Measurements from ENCODE around the gene MAP3K20. TPM values are rescaled to one million over a fixed set of nuclear protein-coding genes. Genes with fewer than 3 reads are reported as not detected.

MAP3K20 gene
- total and polyA plus RNA-seq, 2 donors from 2014 or later, result 3.9 to 25.6 TPM

DNA sequence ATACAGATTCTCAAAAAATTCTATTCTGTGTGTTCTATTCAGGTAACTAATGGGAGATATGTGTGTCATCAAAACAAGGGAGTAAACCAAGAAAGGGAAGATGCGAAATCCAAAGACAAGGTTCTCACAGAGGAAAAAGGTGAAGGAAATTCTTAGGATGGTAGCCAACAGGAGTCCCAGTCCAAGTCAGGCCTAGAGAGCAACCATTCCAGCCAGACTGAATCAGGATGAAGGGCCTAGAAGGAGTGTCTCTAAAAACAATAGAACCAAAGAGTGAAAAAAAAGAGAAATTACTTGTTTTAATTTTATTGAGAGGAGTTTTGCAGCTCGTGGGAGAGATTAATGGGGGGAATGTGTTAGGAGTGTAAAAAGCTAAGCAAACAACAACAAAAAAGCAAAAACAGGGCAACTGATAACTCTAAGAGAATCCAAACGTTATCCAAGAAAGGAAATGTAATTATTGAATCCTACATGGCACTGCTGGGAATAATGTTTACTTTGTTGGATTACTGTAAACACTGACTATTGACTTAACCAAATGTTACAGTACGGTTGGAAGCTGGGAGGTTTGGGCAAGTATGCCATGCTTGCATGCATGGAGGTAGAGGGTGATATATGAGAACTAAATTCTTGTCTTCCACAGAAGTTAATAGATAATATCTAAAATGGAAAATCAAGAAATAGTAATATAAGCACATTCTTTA lies 12.3 kb downstream of the MAP3K20 start:
- H3K4me1 ChIP-seq (ENCODE audit: control insufficient read depth in 2 of 3, insufficient read depth in 2 of 3, low read depth in 1 of 3, low read length in 3 of 3), result no peaks in the 10 kb centered on the region
- no peak overlapping the region for H3K9ac ChIP-seq (ENCODE audit: low read length in 3 of 3)
- no peaks in the 10 kb centered on the region for H3K36me3 ChIP-seq (ENCODE audit: control insufficient read depth in 2 of 3, insufficient read depth in 3 of 3, low read length in 3 of 3)
- H3K9me3 ChIP-seq (ENCODE audit: control insufficient read depth in 2 of 3, insufficient read depth in 1 of 3, low read length in 3 of 3), result no peaks in the 10 kb centered on the region
- FAIRE-seq (no peak), DNase-seq (no peak)
- H3K27ac ChIP-seq (ENCODE audit: low read depth in 2 of 2, low read length in 2 of 2), result no peak overlapping the region
- TF ChIP-seq, protein P1, sequence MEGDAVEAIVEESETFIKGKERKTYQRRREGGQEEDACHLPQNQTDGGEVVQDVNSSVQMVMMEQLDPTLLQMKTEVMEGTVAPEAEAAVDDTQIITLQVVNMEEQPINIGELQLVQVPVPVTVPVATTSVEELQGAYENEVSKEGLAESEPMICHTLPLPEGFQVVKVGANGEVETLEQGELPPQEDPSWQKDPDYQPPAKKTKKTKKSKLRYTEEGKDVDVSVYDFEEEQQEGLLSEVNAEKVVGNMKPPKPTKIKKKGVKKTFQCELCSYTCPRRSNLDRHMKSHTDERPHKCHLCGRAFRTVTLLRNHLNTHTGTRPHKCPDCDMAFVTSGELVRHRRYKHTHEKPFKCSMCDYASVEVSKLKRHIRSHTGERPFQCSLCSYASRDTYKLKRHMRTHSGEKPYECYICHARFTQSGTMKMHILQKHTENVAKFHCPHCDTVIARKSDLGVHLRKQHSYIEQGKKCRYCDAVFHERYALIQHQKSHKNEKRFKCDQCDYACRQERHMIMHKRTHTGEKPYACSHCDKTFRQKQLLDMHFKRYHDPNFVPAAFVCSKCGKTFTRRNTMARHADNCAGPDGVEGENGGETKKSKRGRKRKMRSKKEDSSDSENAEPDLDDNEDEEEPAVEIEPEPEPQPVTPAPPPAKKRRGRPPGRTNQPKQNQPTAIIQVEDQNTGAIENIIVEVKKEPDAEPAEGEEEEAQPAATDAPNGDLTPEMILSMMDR (IDR thresholded peaks at IDR 0.05; ENCODE audit: borderline replicate concordance, extremely low read depth, insufficient read depth), result no peak
- no peaks in the 10 kb centered on the region for H3K27me3 ChIP-seq (ENCODE audit: control insufficient read depth, insufficient read depth, low read length)
- intact Hi-C loops (cut with DNase I), result no loop called here
- H3K4me3 ChIP-seq (ENCODE audit: low read length in 3 of 3), result no peak overlapping the region

DNA sequence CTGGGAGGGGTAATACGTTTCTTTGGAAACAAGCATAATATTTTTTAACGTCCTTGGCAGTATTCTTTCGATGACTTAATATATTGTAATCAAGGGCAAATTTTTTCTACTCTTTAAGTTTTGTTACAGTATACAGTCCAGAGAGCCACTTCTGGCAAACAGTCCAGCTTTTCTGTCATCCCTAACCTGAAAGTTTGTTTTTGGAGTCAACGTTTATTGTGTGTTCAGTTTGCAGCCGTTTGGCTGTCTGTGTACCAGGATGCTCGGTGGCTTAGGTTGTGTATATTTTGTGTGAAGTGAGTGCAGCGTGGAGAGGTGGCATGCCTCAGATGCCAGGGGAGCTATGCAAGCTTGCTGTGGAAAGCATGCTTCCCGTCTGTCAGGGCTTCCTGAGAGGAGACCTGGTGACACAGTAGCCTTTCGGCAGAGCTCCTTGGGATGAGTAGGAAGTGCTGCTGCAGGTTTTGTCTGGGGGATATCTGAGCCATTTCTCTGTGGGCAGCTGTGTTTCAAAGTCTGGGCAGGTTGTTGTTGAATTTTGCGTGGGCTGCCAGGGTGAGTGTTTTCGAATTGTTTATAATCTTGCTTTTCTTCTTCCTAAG lies 14.7 kb downstream of the MAP3K20 start:
- TF ChIP-seq, protein P1 (IDR thresholded peaks at IDR 0.05; ENCODE audit: borderline replicate concordance, extremely low read depth, insufficient read depth), result no peak
- Histone ChIP-seq H3K4me1 (ENCODE audit: control insufficient read depth in 2 of 3, insufficient read depth in 2 of 3, low read depth in 1 of 3, low read length in 3 of 3) (no peaks in the 10 kb centered on the region), H3K27ac (ENCODE audit: low read depth in 2 of 2, low read length in 2 of 2) (peak overlapping the region in 1 of 2 donors; percentile 14), H3K27me3 (ENCODE audit: control insufficient read depth, insufficient read depth, low read length) (no peaks in the 10 kb centered on the region), H3K4me3 (ENCODE audit: low read length in 3 of 3) (no peak overlapping the region), H3K36me3 (ENCODE audit: control insufficient read depth in 2 of 3, insufficient read depth in 3 of 3, low read length in 3 of 3) (no peaks in the 10 kb centered on the region), H3K9me3 (ENCODE audit: control insufficient read depth in 2 of 3, insufficient read depth in 1 of 3, low read length in 3 of 3) (no peaks in the 10 kb centered on the region), H3K9ac (ENCODE audit: low read length in 3 of 3) (no peak overlapping the region)
- DNase-seq, result peak in 3 of 5 donors; percentile 16 to 31 (median 29)
- FAIRE-seq, result no peak
- intact Hi-C loops (cut with DNase I), result no loop called here

GRCh38 chr2:173090973-173091660 lies 15.5 kb downstream of the MAP3K20 start:
- DNase-seq (peak in 2 of 5 donors; percentile 12 to 65), FAIRE-seq (no peak)
- no peaks in the 10 kb centered on the region for H3K9me3 ChIP-seq (ENCODE audit: control insufficient read depth in 2 of 3, insufficient read depth in 1 of 3, low read length in 3 of 3)
- no peak overlapping the region for H3K4me3 ChIP-seq (ENCODE audit: low read length in 3 of 3)
- TF ChIP-seq, protein P1 (IDR thresholded peaks at IDR 0.05; ENCODE audit: borderline replicate concordance, extremely low read depth, insufficient read depth), result no peak
- intact Hi-C loops (cut with DNase I), result no loop called here
- H3K27me3 ChIP-seq (ENCODE audit: control insufficient read depth, insufficient read depth, low read length), result no peaks in the 10 kb centered on the region
- no peak overlapping the region for H3K9ac ChIP-seq (ENCODE audit: low read length in 3 of 3)
- H3K36me3 ChIP-seq (ENCODE audit: control insufficient read depth in 2 of 3, insufficient read depth in 3 of 3, low read length in 3 of 3), result no peaks in the 10 kb centered on the region
- H3K27ac ChIP-seq (ENCODE audit: low read depth in 2 of 2, low read length in 2 of 2), result no peak overlapping the region
- no peaks in the 10 kb centered on the region for H3K4me1 ChIP-seq (ENCODE audit: control insufficient read depth in 2 of 3, insufficient read depth in 2 of 3, low read depth in 1 of 3, low read length in 3 of 3)

Data from kidney (tissue), 14 donors.